Suprapubic skin (tissue), 4 donors: ENCODE data around the gene SYPL2. TPM values are rescaled to one million over a fixed set of nuclear protein-coding genes. Genes with fewer than 3 reads are reported as not detected.

ENCODE experiments used
- DNase-seq, 2 donors: peaks; one replicate each; pipeline ENCODE4 v3.0.0-alpha.2; 2019; ENCODE audit warnings: low spot score in 2 of 2
- H3K27ac ChIP-seq: fragments of 200-600 bp; sonication (generic); one replicate; pipeline ENCODE4 v1.5.1; 2019
- H3K27me3 ChIP-seq: fragments of 200-600 bp; sonication (generic); one replicate; pipeline ENCODE4 v1.5.1; 2019
- H3K36me3 ChIP-seq: fragments of 200-600 bp; sonication (generic); one replicate; pipeline ENCODE4 v1.5.1; 2019
- H3K4me1 ChIP-seq: fragments of 200-600 bp; sonication (generic); one replicate; pipeline ENCODE4 v1.5.1; 2019
- H3K4me3 ChIP-seq: fragments of 200-600 bp; sonication (generic); one replicate; pipeline ENCODE4 v1.5.1; 2019; ENCODE audit warnings: mild to moderate bottlenecking
- H3K9me3 ChIP-seq: fragments of 200-600 bp; sonication (generic); one replicate; pipeline ENCODE4 v1.5.1; 2019
- EP300 ChIP-seq: sonication (generic); formaldehyde crosslinking; IDR thresholded peaks from one replicate; pipeline ENCODE4 v1.6.1; 2017; ENCODE audit warnings: antibody characterized with exemption
- POLR2A ChIP-seq, 2 donors: fragments of 450-650 bp; IDR thresholded peaks; one replicate each; pipeline ENCODE4 v1.6.1; 2017; ENCODE audit warnings: antibody characterized with exemption in 2 of 2, mild to moderate bottlenecking in 2 of 2, moderate library complexity in 2 of 2
- POLR2AphosphoS5 ChIP-seq, 3 donors: sonication (generic); formaldehyde crosslinking; IDR thresholded peaks; one replicate each; pipeline ENCODE4 v1.6.1; 2017; ENCODE audit warnings: antibody characterized with exemption in 3 of 3
- WGBS: methylation state at CpG from one replicate; pipeline ENCODE4 v1.1.5; 2018; 5-methylcytosine and 5-hydroxymethylcytosine counted together
- total RNA-seq, 4 donors: library from RNA; depleted of rRNA; stranded (reverse); fragments of >200 nt; gene quantifications; one replicate each; pipeline ENCODE4 v1.1.0, GENCODE V29; 2016
- TF ChIP-seq, protein P1 (sequence below), 2 donors: fragments of 200-600 bp in 1 of 2; fragments of 450-650 bp in 1 of 2; sonication (generic) in 1 of 2; IDR thresholded peaks; one replicate each; pipeline ENCODE4 v1.5.1; 2016 to 2019; ENCODE audit warnings: antibody characterized with exemption in 2 of 2, mild to moderate bottlenecking in 1 of 2, moderate library complexity in 1 of 2

SYPL2 gene
- total RNA-seq, 4 donors from 2014 or later, result 0.23 to 2.1 (median 0.34) TPM; not detected in 1

DNA sequence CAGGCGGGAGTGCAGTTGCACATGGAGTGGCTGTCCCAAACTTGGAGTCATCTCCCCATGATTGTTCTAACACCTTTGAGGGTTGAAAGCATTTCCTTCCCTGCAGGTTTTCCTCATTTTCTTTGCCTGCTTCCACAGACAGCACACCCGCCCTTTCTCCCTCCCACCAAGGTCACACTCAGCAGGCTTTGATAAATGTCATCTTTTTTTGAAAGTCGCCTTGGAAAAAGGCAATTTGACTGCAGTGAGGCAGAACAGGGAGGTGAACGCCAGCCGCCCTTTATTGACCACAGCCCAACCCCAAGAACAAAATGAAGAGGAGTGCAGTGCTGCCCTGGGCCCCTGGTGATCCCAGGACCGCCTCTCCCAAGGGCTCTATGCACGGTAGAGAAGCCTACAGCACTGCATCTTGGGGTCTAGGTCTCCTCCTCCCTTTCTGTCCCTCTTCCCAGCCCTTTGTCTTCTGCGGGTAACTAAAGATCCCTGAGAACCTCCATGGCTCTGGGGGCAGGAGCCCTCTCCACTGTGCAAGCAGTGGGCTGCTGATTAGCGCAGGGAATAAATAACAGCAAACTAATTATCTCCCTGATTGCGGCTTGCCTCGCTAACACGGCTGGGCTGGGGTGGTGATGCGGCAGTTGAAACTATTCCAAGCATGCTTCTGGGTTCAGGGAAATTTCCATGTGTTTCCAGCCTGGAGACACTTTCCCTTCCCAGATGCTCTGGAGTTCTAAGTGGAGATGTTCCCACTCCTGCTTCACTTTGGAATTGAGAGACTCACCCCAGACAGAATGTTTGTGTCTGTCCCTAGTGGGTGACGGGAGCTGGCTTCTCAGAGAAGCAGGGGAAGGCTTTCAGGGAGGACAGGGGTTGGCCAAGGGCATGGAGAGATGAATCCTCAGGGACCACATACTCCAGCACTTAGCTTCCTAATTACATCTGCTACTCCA is 54.9 kb downstream of the SYPL2 start:
- TF ChIP-seq POLR2AphosphoS5 (IDR thresholded peaks at IDR 0.05), result no peak
- TF ChIP-seq EP300, result no peak
- TF ChIP-seq, protein P1, sequence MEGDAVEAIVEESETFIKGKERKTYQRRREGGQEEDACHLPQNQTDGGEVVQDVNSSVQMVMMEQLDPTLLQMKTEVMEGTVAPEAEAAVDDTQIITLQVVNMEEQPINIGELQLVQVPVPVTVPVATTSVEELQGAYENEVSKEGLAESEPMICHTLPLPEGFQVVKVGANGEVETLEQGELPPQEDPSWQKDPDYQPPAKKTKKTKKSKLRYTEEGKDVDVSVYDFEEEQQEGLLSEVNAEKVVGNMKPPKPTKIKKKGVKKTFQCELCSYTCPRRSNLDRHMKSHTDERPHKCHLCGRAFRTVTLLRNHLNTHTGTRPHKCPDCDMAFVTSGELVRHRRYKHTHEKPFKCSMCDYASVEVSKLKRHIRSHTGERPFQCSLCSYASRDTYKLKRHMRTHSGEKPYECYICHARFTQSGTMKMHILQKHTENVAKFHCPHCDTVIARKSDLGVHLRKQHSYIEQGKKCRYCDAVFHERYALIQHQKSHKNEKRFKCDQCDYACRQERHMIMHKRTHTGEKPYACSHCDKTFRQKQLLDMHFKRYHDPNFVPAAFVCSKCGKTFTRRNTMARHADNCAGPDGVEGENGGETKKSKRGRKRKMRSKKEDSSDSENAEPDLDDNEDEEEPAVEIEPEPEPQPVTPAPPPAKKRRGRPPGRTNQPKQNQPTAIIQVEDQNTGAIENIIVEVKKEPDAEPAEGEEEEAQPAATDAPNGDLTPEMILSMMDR (IDR thresholded peaks at IDR 0.05), result no peak
- TF ChIP-seq POLR2A (IDR thresholded peaks at IDR 0.05), result no peak
- Histone ChIP-seq H3K27ac (no peak overlapping the region), H3K4me3 (no peak overlapping the region), H3K36me3 (no peaks in the 10 kb centered on the region), H3K9me3 (no peaks in the 10 kb centered on the region), H3K4me1 (no peaks in the 10 kb centered on the region), H3K27me3 (peaks cover 4% of the 10 kb centered on the region)
- 54% methylated on average over 13 of the region's 14 CpGs for WGBS
- no peak for DNase-seq

DNA sequence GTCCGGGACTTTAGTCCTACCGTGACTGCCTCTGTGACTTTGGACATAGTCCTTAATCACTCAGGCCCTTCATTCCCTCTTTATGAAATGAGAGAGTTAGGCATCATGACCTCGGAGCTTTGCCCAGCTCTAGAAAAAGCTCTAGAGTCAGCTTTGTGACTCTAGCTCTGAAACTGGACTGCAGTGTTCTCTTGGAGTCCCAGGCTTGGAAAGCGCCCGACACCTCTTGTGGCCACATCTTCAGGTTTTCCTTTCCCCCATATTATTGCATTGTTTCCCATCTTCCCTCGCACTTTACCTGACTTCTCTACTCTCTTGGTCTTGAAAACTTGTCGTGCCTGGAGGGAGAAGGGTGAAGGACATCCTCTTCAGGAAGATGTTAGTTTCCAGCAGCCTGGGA is 55.7 kb downstream of the SYPL2 start:
- H3K9me3 ChIP-seq, result no peaks in the 10 kb centered on the region
- peaks cover 4% of the 10 kb centered on the region for H3K27me3 ChIP-seq
- no peaks in the 10 kb centered on the region for H3K36me3 ChIP-seq
- WGBS, result 88% methylated on average over 7 of the region's 7 CpGs
- H3K27ac ChIP-seq, result no peak overlapping the region
- H3K4me1 ChIP-seq, result no peaks in the 10 kb centered on the region
- TF ChIP-seq, protein P1 (IDR thresholded peaks at IDR 0.05), result no peak
- TF ChIP-seq EP300 (no peak), POLR2AphosphoS5 (IDR thresholded peaks at IDR 0.05) (no peak), POLR2A (IDR thresholded peaks at IDR 0.05) (no peak)
- no peak for DNase-seq
- no peak overlapping the region for H3K4me3 ChIP-seq

DNA sequence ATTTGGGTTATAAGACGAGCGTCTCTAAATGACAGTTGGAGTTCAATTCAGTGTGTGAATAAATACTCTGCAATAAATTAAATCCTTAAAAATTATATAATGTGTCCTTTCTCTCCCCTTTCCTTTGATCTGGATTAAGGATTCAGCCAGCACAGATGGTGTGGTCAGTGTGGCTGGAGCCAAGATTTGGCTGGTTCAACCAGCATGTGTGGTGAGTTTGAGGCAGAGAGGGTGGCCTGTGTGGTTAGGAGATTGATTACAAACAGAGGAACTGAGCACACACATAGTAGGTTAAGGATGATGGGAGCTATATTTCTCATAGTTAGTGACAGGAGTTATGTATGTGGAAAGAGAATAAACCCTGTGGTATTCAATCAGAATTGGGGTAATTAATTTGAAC is 57.4 kb downstream of the SYPL2 start:
- WGBS, result 87% methylated on average over 2 of the region's 2 CpGs
- no peak overlapping the region for H3K27ac ChIP-seq

DNA sequence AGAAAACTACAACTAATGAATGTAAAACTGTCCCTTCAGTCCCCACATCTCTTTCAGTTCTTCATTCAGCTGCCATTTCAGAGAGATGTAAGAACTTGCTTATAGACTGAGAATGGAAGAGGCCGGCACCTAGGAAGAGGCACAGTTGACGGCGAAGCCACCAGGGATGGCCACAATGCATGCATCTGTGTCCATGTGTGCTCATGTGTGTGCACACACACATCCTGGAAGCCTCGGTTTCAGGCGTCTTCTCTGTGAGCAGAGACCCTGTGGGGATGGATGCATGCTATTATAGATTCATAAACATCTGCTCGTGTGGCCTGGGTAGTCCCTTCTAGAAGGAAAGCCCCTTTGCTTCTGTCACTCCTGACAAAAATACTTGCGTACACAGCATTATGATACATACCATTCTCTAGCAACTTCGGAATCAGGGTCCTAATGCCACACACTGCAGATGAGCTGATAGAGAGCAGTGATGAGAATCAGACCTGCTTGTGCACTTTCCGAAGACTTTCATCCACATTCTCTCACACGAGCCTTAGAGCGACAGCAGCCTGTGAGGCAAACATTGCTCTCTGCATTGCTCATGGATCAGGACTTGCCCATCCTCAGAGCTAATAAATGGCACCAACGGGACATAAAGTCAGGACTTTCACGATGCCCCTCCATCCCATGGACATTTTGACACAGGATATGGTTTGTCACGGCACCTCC is 60.9 kb downstream of the SYPL2 start:
- H3K27ac ChIP-seq, result no peak overlapping the region
- no peaks in the 10 kb centered on the region for H3K9me3 ChIP-seq
- peaks cover 4% of the 10 kb centered on the region for H3K27me3 ChIP-seq
- no peak overlapping the region for H3K4me3 ChIP-seq
- no peak for DNase-seq
- TF ChIP-seq POLR2A (IDR thresholded peaks at IDR 0.05) (no peak), EP300 (no peak), POLR2AphosphoS5 (IDR thresholded peaks at IDR 0.05) (no peak)
- TF ChIP-seq, protein P1 (IDR thresholded peaks at IDR 0.05), result no peak
- H3K4me1 ChIP-seq, result peaks cover 5% of the 10 kb centered on the region
- WGBS, result 79% methylated on average over 14 of the region's 14 CpGs
- no peaks in the 10 kb centered on the region for H3K36me3 ChIP-seq

More for the DNA sequence above, 57.4 kb downstream of the SYPL2 start:
- TF ChIP-seq EP300 (no peak), POLR2A (IDR thresholded peaks at IDR 0.05) (no peak), POLR2AphosphoS5 (IDR thresholded peaks at IDR 0.05) (no peak)
- TF ChIP-seq, protein P1 (IDR thresholded peaks at IDR 0.05), result no peak
- Histone ChIP-seq H3K4me3 (no peak overlapping the region), H3K36me3 (no peaks in the 10 kb centered on the region), H3K27me3 (peaks cover 4% of the 10 kb centered on the region), H3K9me3 (no peaks in the 10 kb centered on the region), H3K4me1 (no peaks in the 10 kb centered on the region)
- DNase-seq, result no peak
